HG03025 (cell line): ENCODE data around the gene MED27.

Source experiments
- ATAC-seq: cut with Tn5 transposase; IDR thresholded peaks from one replicate; pipeline ENCODE4 v1.9.1; 2021; ENCODE audit warnings: mild to moderate bottlenecking, moderate library complexity; ENCODE audit not compliant: unreplicated experiment, low FRiP score

Gene MED27

DNA sequence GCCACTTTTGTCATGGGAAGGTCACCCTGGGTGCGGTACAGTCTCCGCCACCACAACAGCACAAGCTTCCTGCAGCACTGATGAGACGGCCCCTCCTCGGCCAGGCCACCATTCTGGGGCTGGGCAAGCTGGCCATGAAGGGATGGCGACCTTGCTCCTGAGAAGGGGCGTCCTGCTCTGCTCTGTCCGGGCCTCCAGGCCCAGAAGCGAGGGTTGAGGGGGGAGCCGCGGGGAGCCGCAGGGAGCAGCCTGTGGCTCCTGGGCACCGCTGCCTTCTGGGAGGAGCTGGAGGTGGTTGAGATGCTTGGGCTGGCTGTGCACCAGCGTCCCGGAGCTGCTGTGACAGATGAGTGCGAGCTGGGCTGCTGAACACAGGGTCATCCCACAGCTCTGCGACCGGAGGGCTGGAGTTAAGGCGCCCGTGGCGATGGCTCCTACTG lies 255.5 kb downstream of the MED27 start:
- no peak for ATAC-seq

GRCh38 chr9:131823701-131824146 lies 255.9 kb downstream of the MED27 start:
- ATAC-seq = no peak

GRCh38 chr9:131818089-131818488 lies 261.6 kb downstream of the MED27 start:
- no peak for ATAC-seq

DNA sequence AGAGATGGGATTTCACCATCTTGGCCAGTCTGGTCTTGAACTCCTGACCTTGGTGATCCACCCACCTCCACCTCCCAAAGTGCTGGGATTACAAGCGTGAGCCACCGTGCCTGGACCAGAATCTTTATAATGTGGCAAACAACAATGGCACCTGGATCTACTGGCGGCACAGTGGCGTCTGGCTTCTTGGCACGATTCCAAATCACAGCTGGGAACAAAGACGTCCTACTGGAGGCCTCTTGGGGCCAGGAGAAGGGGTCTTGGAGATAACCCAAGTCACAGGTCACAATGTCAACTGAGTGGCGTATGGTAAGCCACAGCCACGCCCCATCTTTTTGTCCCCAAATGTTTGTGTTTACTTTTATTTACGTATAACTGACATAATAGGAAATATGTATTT lies 262.0 kb downstream of the MED27 start:
- ATAC-seq = no peak

DNA sequence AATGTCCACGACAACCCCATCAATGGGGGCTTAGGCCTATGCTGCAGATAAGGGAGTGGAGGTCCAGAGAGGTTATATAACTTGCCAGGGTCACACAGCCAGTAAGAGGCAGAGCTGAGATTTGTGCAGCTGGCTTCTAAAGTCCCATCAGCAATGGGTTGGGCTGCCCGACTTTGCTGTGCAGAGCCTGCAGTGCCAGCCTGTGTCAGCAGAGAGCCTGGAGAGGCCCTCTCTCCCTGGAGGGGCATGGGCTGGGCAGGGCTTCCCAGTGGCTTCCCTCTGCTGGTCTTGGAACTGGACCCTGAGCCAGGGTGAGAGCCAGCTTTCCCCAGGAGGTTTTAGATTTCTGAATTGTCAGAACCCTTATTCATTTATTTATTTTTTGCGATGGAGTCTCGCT lies 262.6 kb downstream of the MED27 start:
- no peak for ATAC-seq

DNA sequence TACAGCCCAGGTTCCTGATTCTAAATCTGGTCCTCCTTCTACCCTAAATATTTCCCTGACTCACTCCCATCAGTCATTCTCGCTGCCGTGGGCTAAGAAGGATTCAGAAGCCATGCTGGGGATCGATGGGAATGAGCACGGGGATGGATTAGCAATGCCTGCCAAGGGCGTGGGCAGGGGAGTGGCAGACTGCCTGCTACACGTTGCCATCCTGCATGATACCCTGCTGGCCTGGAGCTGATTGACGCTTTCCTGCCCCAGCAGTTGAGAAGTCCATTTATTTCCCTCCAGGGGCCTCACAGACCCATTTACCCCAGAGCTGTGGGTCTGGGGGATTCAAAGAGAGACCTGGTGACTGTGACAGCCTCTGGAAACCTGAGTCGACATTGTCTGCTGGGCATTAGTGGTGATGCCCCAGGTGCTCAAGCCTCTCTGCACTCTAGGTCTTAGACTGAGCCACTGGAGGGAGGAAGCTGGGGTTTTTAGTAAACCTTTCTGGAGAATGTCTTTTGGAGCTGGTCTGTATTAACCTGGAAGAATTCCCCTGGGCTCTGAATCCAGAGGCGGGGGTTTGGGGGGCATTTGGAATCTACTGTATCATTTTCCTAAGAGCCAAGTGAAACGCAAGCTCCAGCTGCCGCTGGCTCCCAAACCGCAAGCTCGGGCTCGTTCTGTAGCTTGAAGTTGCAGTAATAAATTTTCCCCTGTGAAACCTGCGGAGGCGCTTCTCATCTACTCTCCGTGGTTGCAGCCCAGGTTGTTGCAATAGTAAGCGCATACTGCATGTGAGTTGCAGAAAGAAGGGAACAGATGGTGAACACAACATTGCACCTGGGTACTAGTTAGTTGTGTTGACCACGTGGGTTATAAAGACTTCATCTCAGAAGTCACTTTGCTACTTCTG lies 263.4 kb downstream of the MED27 start:
- no peak for ATAC-seq

- no peak for ATAC-seq
Measured at GRCh38 chr9:131814707-131815106, 265.0 kb downstream of the MED27 start.

DNA sequence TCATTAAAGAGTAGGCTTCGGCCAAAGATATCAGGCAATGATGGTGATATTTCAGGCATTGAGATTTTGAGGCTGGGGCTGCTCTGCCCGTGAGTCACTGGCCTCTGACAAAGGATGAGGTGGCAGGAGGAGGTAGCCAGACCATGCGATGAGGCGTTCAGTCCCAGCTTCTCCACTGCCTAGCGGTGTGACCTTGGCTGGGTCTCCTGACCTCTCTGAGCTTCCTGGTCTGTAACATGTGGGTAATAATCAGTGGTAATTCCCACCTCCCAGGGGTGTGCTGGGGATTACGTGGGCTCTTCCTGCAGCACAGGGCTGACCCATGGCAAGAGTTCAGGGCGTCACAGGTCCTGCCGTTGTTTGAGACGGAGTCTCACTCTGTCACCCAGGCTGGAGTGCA lies 266.6 kb downstream of the MED27 start:
- no peak for ATAC-seq

DNA sequence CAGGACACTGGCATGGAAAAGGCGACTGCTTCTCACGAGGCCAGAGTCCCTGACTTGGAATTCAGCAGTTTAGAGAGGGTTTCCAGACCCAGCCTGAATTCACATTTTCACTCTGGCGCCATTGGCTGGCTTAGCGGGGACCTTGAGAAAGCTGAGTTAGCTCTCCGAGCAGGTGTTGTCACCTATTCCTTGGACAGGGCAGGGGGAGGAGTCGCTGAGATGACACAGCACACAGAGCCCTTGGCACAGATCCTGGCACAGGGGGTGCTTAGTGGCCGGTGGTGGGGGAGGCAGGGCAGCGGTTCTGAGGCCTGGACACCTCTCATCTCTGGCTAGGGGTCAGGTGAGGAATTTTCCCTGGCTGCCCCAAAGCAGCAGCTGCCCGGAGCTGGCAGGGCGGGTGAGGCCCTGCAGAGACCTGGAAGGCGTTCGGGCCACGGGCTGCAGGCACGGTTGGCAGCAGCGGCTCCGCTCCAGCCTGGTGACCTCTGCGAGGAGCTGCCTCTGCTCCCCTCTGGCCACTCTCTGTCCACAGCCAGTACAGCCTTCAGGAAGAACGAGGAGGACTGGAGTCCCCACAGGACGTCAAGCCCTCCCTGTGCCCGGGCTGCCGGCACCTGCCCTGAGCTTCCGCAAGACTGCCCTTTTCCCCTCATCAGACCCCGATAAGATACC lies 267.4 kb downstream of the MED27 start:
- no peak for ATAC-seq

DNA sequence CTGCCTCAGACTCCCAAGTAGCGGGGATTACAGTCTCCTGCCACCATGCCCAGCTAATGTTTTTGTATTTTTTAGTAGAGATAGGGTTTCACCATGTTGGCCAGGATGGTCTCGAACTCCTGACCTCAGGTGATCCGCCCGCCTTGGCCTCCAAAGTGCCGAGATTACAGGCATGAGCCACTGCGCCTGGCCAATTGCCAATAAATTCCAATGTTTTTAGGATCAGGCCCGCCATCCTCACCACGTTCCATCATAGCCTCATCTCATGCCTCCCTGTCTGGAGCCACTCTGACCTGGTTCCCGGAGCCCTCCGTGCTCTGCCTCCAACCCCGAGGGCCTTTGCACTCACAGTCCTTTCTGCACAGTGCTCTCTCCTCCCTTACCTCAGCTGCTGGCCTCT lies 268.3 kb downstream of the MED27 start:
- ATAC-seq = no peak

- no peak for ATAC-seq
Measured at GRCh38 chr9:131810351-131811170, 269.1 kb downstream of the MED27 start.
